GM04504 (cell line): ENCODE data around the gene SLC26A1.
"Not testable (repeated sequence)": the region's sequence is repeated elsewhere in the genome, so short reads cannot be mapped to it uniquely, and the experiment has no call there.

Experiments used
- DNase-seq: peaks from one replicate; pipeline ENCODE4 v3.0.0-alpha.2; 2012; ENCODE audit warnings: low read depth

SLC26A1 gene

GRCh38 chr4:952881-953573, 40.2 kb downstream of the SLC26A1 start:
- no peak for DNase-seq

- no peak for DNase-seq
These were observed 41.4 kb downstream of the SLC26A1 start for GRCh38 chr4:951594-952468.

GRCh38 chr4:951186-951585, 42.0 kb downstream of the SLC26A1 start:
- DNase-seq, result no peak

- DNase-seq, result no peak
These were observed 42.8 kb downstream of the SLC26A1 start for GRCh38 chr4:950136-951020.

GRCh38 chr4:949656-950055, 43.5 kb downstream of the SLC26A1 start:
- no peak for DNase-seq

GRCh38 chr4:948936-949300, 44.3 kb downstream of the SLC26A1 start:
- DNase-seq, result no peak

GRCh38 chr4:948101-948935, 44.9 kb downstream of the SLC26A1 start:
- DNase-seq, result no peak

- no peak for DNase-seq
These were observed 45.7 kb downstream of the SLC26A1 start for GRCh38 chr4:947491-947971.

GRCh38 chr4:946517-947471, 46.4 kb downstream of the SLC26A1 start:
- DNase-seq, result no peak

- DNase-seq, result no peak
These were observed 47.1 kb downstream of the SLC26A1 start for GRCh38 chr4:946103-946450.

GRCh38 chr4:945274-946102, 47.7 kb downstream of the SLC26A1 start:
- DNase-seq, result no peak

- DNase-seq, result not testable (repeated sequence)
These were observed 53.7 kb downstream of the SLC26A1 start for GRCh38 chr4:939508-939907.
